RPMI7951 (cell line): ENCODE data around the gene TSHZ2. TPM values are rescaled to one million over a fixed set of nuclear protein-coding genes. Genes with fewer than 3 reads are reported as not detected.
A peak's percentile ranks its signal among the peaks of the same experiment; 100 is the strongest.

Experiments
- DNase-seq: peaks from one replicate; pipeline ENCODE4 v3.0.0-alpha.2; 2012; ENCODE audit warnings: low read depth
- total RNA-seq: library from RNA; depleted of rRNA; stranded (reverse); fragments of >200 nt; shearing (Covaris generic); gene quantifications from 2 replicates; pipeline ENCODE4 v1.2.3, GENCODE V29; 2014

TSHZ2 gene
- total RNA-seq, 1 experiment from 2014 or later: 0.12 TPM

GRCh38 chr20:53161073-53161472, 188.9 kb downstream of the TSHZ2 start:
- DNase-seq: no peak

GRCh38 chr20:53161473-53161872, 189.3 kb downstream of the TSHZ2 start:
- no peak for DNase-seq

DNA sequence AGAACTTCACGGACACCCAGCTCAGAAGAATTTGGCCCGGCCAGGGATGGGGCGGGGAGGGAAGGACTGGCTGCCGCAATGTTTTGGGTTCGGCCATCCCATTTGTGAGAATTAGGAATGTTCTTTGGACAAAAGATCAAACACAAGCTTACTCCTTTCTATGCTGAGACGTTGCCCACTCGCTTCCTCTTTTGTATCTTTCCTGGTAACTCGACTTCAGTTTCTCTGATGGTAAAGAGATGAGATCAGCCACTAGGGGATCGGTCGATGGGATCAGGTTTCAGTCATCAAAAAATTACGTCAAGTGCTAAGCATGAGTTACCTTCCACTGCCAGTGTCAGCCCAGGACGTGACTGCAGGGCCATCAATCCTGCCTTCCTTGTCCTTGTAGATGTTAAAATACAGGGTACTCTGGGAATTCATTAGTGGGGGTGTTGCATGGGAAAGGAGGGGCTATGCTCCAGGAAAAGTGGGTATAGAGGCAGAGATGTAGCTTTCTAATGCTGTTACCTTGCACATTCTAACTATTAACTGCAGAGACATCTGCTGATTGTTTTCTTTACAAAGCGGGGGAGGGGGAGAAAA, 190.2 kb downstream of the TSHZ2 start:
- DNase-seq: peak; percentile 42

DNA sequence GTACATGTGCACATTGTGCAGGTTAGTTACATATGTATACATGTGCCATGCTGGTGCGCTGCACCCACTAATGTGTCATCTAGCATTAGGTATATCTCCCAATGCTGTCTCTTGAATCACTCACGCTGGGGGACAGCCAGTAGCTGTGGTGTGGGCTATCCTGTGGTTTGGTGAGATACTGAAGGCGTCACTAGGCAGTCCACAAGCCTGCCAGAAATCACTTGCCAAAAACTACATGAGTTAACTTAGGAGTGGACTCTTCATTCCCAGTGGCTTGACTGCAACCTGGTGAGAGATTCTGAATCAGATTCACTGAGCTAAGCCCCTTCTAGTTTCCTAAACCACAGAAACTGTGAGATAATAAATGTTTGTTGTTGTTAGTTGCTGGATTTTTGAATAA, 191.3 kb downstream of the TSHZ2 start:
- DNase-seq: peak; percentile 28

- DNase-seq: no peak
Measured at GRCh38 chr20:53164072-53164471, 191.9 kb downstream of the TSHZ2 start.

DNA sequence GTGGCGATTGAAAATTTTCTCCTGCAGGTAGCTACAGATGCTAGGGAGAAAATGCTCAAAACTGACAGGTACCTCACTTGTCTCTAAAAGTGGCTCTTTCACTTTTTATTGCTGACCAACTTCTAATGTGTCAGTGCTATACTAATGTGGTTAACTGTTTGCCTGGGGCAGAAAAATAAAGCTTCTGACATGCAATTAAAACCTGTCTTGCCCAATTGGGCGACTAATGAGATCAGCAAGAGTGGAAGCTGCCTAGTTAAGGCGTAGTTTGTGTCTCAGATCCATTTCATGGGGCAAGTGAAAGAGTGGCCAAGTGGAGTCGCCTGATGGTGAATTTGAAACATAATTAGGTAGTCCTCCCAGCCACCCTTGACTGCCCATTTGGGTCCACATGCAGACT, 193.3 kb downstream of the TSHZ2 start:
- DNase-seq: no peak

DNA sequence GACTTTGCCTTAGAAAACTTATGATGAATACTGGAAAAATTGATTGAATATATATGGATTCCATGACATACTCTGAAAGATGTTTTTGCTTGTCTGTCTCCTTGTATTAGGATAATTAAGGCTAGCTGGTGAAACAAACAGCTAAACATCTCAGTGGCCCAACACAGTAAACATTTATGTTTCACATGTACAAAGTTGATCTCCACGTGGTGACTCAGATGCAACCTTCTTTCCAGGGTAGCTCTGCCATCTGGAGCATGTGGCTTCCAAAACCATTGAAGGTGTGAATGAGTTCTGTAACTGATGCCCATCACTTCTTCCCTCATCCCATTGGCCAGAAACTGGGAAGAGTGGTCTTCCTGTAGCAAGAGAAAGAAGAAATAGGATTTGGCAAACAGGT, 196.3 kb downstream of the TSHZ2 start:
- DNase-seq: no peak

DNA sequence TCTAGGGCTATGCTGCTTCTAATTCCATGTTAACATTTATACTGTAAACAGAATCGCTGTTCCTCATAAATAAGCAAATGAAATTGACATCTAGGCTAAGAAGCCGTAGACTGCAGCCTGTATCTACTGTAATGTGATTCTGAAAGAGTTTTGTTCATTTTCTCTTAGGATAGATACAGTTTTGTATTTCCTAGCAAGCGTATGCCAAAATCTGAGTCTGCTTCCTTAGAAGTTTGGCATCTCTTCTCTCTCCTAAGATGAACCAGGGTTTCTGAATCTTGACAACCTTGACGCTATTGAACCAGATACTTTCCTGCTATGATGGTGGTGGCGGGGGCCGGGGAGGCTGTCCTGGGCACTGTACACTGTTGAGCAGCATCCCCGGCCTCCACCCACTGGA, 198.0 kb downstream of the TSHZ2 start:
- DNase-seq: no peak

DNA sequence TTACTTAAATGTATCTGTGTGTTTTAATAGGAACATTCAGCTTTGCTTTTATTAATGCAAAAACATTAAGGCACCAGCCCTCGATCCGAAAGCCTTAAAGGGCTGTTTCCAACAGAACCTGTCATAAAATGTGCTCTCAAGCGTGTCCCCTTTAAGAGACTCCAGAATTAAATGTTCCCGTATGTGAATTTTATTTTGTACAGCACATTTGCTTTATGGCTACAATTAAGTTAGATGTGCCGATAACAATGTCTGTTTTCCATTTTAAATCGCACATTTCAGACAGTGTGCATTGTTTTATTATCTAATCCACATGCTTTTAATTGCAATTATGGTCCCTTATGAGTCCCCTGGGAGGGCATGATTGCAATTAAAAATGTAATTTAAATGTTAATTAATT, 198.9 kb downstream of the TSHZ2 start:
- no peak for DNase-seq

- DNase-seq: no peak
Measured at GRCh38 chr20:53174454-53174853, 202.3 kb downstream of the TSHZ2 start.

DNA sequence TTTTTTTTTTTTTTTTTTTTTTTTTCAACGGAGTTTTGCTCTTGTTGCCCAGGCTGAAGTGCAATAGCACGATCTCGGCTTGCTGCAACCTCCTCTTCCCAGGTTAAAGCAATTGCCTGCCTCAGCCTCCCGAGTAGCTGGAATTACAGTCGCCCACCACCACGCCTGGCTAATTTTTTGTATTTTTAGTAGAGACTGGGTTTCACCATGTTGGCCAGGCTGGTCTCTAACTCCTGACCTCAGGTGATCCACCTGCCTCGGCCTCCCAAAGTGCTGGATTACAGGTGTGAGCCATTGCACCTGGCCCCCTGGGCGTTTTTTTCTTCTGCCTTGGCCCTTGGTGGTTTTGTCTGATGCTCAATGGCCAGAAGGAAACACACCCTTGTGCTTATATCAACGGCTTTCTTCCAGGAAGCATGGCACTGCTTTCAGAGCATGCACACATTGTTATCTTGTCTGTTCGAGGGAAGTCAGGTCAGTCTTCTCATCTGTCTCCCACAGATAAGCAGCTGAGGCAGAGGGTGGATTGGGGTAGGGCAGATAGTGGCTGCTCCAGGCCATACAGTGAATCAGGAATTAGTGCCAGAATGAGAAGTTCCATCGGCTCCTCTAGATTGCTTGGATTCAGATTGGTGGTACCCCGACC, 203.1 kb downstream of the TSHZ2 start:
- DNase-seq: no peak

DNA sequence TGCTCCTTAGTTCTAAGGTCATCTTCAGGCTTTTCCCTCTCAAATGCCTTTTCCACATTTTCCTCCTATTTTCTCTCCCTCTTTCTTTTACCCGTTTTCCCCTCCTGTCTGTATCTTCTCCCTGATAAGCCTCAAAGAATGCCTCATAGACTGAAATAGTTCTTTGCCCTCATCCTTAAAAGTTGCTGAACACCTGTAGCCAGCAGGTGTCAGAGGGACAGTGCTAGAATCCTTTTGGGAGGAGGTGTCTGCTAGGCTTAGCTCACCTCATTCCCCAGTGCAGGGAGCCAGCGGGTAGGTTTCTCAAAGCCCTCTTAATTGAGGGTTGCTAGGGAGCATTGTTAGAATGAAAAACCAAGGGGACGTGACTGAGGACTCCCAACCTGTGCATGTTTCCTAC, 204.0 kb downstream of the TSHZ2 start:
- no peak for DNase-seq

DNA sequence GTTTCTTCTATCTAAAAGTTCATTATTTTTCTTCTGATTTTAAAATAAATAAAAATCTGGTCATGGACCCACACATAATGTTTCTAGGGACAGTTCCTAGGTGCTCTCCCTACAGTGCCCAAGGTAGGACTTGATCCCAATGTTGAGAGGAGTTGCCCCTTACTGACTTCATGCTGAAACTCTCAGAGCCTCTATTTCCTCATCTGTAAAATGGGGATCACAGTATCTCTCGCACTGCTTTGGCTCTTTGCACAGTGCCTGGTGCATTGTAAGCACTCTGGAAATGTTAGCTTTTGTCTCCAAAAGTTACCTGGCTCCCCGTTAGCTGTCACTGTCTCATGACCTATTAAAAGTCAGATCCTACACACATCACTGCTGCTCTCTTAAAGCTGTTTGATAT, 205.5 kb downstream of the TSHZ2 start:
- no peak for DNase-seq

GRCh38 chr20:53179749-53180148, 207.6 kb downstream of the TSHZ2 start:
- DNase-seq: no peak

GRCh38 chr20:53180928-53181362, 208.8 kb downstream of the TSHZ2 start:
- DNase-seq: no peak

GRCh38 chr20:53181866-53182376, 209.8 kb downstream of the TSHZ2 start:
- no peak for DNase-seq

- DNase-seq: no peak
Measured at GRCh38 chr20:53183181-53183580, 211.0 kb downstream of the TSHZ2 start.

DNA sequence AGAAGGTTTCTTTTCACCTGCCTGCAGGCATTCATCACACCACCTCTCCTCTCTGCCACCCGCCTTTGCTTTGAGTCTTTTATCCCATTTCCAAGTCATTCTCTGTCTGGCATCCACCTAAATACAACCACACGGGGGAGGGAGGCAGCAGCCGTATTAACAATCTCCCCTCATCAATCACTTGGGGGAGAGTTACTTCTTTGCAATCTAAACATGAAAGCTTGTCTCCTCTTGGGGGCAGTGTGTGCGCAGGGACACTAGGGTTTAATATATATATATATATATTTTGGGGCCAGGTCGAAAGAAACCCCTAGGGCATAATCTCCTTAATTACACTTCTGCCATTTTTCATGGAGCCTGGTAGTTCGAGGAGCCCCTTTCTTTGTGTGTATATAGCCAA, 214.5 kb downstream of the TSHZ2 start:
- no peak for DNase-seq

DNA sequence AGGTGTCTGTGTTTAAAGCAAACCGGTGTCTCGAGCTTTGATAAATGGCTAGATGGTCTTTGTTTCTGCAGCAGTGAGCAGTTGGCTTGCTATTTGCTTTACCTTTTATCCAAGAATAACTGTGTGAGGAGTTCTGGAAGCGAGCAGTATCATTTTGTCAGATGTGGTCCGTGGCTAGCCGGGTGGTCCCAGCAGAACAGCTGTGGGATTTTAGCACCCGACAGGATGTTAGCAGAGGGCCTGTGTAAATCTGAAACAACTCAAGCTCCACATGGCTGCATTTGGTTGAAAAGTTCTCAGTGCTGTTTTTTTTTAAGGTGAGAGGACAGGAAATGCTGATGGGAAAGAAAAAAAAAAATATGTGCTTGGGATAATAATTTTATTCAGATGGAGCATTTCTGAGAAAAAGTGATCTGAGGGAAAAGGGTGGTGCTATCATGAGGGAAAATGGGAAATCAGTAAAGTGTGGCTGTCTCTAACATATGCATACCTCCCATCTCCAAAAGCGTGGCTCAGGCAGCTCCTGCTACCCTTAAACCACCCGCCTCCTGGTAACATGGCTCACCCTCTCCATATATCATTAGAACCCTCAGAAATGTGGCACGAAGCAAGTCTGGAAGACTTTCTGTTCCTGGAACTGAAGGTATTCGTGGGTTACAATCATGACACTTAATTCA, 215.4 kb downstream of the TSHZ2 start:
- DNase-seq: no peak

DNA sequence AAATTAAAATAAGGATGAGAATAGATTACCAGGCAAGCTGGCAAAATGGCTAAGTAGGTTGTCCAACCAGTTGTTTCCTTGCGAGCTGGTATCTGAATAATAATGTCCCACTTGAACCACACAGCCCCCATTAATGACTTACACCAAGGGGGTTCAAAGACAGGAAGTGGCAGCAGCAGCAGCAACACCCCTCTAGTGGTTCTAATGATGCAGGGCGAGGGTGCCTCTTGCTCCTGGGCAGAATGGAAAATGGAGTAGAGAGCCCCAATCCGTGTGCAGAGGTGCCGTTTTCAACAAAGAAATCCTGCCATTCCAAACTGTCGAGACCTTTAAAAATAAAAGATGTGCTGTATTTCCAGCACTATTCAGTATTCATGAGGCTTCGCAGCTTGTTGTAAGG, 218.1 kb downstream of the TSHZ2 start:
- DNase-seq: no peak

GRCh38 chr20:53191957-53192356, 219.8 kb downstream of the TSHZ2 start:
- DNase-seq: no peak

GRCh38 chr20:53194306-53195290, 222.4 kb downstream of the TSHZ2 start:
- DNase-seq: no peak
